HPDE6-E6E7 (cell line): Measurements from ENCODE around the gene MFN1.
"Not testable (repeated sequence)": the region's sequence is repeated elsewhere in the genome, so short reads cannot be mapped to it uniquely, and the experiment has no call there.

Experiments
- DNase-seq: peaks from one replicate; pipeline ENCODE4 v3.0.0; 2011; ENCODE audit warnings: missing footprints; ENCODE audit errors: extremely low spot score

The MFN1 gene

GRCh38 chr3:179347345-179348194, at the start of gene MFN1:
TSS of gene MFN1 (plus strand) at chr3:179347709. CDS start at chr3:179348852, 1,143 bp downstream.
- DNase-seq: peak; percentile 88

- DNase-seq: no peak
These were observed 49.4 kb upstream of the MFN1 start for GRCh38 chr3:179297971-179298725.

DNA sequence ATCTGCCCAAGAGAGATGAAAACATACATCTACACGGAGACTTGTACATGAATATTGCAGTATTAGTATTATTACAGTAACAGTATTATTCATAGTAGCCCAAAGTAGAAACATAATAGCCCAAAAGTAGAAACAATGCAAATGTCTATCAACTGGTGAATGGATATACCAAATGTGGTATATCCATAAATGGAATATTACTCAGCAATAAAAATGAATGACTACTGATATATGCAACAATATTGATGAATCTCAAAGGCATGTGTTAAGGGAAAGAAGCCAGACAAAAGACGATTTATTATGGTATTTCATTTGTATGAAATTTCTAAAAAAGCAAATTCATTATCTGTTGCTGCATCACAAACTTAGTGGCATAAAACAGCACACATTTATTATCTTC, 48.2 kb upstream of the MFN1 start:
- DNase-seq: no peak

DNA sequence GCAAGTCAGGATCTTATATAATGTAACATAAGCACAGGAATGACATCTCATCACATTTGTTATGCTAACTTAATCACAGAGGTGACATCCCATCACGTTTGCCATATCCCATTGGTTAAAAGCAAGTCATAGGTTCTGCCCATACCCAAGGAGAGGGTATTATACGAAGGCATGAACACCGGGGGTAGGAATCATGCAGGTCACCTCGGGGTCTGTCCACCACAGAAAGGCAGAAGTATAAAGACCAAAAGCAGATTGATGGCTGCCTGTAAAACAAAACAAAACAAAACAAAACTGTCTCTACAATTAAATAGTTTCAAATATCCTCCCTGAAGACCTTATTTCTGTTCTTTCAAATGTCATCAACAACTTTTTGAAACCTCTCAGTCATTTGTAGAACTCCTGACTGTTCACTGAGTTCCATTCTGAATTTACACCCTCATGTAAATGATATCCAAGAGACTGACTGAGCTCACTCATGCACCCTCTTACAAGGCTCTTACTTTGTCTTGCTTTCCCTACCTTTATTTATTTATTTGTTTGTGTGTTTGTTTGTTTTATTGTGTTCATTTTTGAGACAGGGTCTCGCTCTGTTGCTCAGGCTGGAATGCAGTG, 47.4 kb upstream of the MFN1 start:
- DNase-seq: no peak

DNA sequence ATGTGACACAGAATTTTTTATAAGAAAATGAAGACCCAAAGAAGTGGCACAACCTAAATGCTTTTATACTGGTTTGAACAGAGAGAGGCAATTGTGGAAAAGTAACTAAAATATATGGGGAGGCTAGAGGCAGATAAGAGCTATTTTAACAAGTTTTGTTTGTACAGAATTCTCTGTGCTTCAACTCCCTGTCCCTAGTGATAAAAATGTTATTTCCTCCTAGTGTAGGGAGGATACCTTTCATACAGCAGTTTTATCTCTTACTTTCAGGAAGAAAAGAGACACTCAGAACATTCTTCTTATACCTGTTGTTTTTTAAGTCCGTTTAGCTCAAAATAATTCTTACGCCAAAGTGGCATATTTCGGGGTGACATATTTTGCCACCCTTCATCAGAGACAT, 45.9 kb upstream of the MFN1 start:
- no peak for DNase-seq

DNA sequence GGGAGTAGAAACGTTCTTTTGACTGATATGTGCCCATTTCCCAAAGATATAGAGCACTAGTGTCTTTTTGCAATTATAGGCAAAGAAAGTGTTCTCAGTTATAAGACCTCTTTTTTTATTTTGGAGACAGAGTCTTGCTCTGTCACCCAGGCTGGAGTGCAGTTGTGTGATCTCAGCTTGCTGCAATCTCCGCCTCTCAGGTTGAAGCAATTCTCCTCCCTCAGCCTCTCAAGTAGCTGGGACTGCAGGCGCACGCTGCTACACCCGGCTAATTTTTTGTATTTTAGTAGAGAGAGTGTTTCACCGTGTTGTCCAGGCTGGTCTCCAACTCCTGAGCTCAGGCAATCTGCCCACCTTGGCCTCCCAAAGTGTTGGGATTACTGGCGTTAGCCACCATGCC, 45.4 kb upstream of the MFN1 start:
- DNase-seq: no peak

GRCh38 chr3:179304605-179305004, 42.9 kb upstream of the MFN1 start:
- no peak for DNase-seq

DNA sequence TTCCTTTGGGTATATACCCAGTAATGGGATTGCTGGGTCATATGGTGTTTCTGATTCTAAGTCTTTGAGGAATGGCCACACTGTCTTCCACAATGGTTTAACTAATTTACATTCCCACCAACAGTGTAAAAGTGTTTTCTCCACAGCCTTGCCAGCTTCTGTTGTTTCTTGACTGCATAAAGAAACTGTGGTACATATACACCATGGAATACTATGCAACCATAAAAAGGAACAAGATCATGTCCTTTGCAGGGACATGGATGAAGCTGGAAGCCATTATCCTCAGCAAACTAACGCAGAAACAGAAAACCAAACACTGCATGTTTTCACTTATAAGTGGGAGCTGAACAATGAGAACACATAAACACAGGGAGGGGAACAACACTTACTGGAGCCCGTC, 40.1 kb upstream of the MFN1 start:
- not testable (repeated sequence) for DNase-seq

DNA sequence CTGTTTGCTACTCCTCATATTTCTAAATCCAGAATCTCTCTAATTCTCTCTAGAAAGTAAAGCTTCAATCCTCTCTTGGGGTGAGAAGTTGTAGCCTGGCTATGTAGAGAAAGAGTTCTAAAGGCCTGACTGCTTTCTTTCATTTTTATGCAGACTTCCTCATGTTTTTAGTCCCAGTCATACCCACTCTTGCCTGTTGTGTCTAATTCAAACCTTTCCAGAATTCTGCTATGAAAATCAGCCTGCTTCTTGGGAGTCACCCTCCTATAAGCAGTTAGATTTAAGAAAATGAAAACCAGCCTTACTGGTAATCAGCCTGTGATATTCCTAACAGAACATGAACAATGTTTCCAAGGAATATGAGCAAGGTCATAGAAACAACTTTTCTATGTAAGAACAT, 39.5 kb upstream of the MFN1 start:
- DNase-seq: no peak

DNA sequence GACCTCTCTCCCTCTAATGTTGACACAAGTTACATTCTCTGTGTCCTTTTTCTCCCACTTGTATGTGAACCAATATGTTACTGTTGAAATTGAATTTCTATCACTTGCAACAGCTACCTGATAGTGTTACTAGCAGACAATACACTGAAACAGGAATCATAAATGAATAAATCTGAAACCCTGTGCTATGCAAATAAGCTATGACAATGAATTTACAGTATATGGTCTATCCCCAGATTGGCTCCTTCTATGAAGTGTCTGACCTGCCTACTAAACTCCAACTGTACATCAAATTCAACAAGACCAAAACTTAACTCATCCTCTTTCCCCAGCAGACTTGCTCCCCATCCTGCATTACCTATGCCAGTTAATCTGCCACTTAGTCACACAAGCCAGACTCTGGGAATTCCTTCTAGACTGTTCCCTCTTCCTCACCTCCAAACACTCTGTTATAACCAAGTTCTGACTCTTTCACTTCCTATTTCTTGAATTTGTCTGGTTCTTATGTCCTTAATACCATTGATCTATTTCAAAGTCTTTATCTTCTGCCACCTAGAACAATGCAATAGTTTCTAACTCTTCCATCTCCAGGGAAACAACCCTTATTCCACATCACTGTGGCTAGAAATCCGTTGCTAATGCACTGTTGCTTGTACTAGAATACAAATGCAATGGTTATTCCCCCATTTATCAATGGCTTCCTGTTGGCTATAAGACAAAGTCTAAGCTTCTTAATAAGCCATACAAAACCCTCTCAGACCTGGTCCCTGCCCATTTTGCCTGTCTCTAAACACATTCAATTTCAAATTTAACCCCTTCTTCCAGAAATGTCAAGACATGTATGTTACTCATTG, 38.1 kb upstream of the MFN1 start:
- DNase-seq: no peak

DNA sequence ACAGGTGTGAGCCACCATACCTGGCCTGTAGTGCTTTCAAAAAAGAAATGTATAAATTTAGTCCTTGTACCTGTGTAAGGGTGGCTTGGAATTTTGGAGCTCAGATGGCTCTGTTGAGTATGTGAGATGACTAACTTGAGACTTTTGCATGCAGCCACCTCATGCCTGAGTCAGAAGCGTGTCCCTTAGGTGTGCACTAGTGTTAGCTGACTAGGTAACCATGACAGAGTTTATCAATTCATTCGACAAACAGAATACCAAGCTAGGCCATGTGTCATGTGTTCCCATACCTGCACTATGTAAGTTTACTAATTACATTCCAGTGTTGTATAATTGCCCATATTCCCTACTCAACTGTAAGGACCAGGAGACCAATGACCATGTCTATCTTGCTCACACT, 28.6 kb upstream of the MFN1 start:
- no peak for DNase-seq

DNA sequence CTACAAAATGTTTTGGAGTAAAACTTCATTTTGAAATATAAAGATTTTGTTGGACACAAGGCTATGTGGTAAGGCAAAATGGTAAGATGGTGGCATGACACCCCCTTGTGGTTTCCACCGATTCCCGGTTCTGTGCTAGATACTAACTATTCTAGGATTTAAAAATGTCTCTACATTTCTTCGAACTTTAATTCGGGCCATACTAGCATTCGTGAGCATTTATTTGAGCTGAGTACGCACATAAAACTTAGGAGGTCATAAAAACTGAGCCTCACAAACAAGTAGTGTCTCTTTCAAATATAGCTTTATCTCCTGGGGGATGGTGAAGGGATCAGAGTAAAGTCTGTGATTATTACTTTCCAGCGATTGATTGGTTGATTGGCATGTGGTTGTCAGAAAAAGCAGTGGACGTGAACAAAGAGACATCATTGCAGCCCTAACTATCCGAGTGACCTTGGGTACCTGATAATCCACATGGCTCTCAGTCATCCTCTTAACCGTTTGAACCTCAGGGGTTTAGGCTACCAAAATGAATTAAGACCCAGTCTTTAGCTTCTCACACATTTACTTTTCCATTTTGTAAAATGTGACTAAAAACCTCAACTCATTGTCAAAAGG, 25.7 kb upstream of the MFN1 start:
- DNase-seq: no peak

- peak; percentile 66 for DNase-seq
These were observed 25.0 kb upstream of the MFN1 start, which contains the start of gene ZNF639 for GRCh38 chr3:179322286-179323196. TSS of gene ZNF639 (plus strand) at chr3:179323031. CDS start at chr3:179328294, 5,263 bp downstream.

GRCh38 chr3:179323197-179324110, 24.1 kb upstream of the MFN1 start:
- DNase-seq: peak; percentile 54

DNA sequence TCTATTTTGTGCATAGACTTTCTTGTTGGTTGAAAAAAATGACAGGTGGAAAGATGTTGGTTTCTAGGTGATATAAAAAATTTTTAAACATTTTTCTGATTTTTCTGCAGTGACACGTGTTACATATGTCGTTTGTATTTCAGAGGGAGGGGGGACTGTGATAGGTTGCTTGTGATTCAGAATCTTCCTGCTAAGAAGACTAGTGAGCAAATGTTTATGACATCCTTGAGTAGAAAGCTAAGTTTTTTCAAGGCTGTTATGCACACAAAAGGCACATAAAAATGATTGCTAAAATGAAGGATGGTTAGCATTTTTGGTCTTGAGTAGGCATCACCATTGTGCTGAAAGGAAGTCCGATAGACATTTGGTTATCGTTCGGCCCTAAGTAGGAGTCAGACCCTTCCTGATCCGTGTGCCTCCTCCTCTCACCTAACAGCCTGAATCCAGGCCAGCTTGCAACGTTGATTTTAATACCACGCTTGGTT, 23.2 kb upstream of the MFN1 start:
- no peak for DNase-seq

DNA sequence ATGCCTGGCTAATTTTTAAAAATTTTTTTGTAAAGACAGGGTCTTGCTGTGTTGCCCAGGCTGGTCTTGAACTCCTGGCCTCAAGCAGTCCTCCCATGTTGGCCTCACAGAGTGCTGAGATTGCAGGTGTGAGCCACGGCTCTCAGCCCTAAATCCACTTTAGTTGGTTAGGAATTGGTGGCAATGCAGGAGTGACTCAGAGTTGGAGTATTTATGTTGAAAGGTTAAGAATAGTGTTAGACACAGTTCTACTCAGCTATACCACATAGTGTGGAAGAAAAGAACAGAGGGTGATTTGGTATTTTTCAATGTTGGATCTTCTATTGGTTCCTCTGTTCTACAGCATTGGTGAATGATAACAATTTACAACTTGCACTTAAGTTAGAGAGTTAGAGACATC, 17.1 kb upstream of the MFN1 start:
- no peak for DNase-seq

GRCh38 chr3:179332240-179332639, 15.3 kb upstream of the MFN1 start:
- DNase-seq: no peak

DNA sequence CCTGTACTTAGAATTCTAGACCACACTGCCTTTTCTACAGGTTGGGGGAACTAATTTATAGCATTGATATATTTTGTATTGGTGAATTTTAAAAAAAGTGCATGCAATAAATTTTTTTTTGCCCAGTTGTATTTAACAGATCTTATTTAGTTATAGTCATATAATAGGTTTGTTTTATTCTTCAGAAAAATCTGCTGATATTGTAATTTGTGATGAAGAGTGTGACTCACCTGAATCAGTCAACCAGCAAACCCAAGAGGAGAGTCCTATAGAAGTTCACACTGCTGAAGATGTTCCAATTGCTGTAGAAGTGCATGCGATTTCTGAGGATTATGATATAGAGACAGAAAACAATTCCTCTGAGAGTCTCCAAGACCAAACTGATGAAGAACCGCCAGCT, 14.4 kb upstream of the MFN1 start:
- DNase-seq: no peak
